ENCODE data around the gene WWOX. TPM values are rescaled to one million over a fixed set of nuclear protein-coding genes. Genes with fewer than 3 reads are reported as not detected.

Gene WWOX
- total and polyA plus RNA-seq, 2 donors (not counting 3 experiments of a cell fraction or from before 2014, with no cell fraction given), result 6.2 to 12.5 TPM

- FAIRE-seq, result no peak
- Histone ChIP-seq H3K27me3 (ENCODE audit: control insufficient read depth in 2 of 2, insufficient read depth in 2 of 2, low read length in 2 of 2) (no peaks in the 10 kb centered on the region), H2AFZ (ENCODE audit: low read depth, low read length) (no peak overlapping the region), H3K79me2 (ENCODE audit: control insufficient read depth, insufficient read depth, low read length) (no peaks in the 10 kb centered on the region), H4K20me1 (replicated peaks; ENCODE audit: control insufficient read depth, extremely low read depth, insufficient read depth, low read length) (no peaks in the 10 kb centered on the region), H3K9me3 (replicated peaks; ENCODE audit: control insufficient read depth, insufficient read depth, low read length) (no peaks in the 10 kb centered on the region), H3K27ac (ENCODE audit: insufficient read depth, low read depth, low read length) (no peak overlapping the region), H3K4me2 (ENCODE audit: insufficient read depth, low read length) (no peak overlapping the region), H3K4me1 (ENCODE audit: control insufficient read depth, extremely low read depth, insufficient read depth, low read length) (no peaks in the 10 kb centered on the region), H3K36me3 (ENCODE audit: control insufficient read depth in 2 of 2, extremely low read depth in 1 of 2, insufficient read depth in 2 of 2, low read length in 2 of 2) (no peaks in the 10 kb centered on the region), H3K9ac (replicated peaks; ENCODE audit: extremely low read depth, insufficient read depth, low read length) (no peak overlapping the region), H3K4me3 (replicated peaks in 1 of 3; ENCODE audit: insufficient read depth in 1 of 3, low read depth in 1 of 3, low read length in 3 of 3) (no peak overlapping the region), H3K9me1 (replicated peaks; ENCODE audit: control insufficient read depth, extremely low read depth, insufficient read depth, low read length) (no peaks in the 10 kb centered on the region)
- TF ChIP-seq GATA2 (IDR thresholded peaks at IDR 0.05; ENCODE audit: insufficient read depth, insufficient read length, low read depth, low read length), result no peak
- no peak for TF ChIP-seq MAX (IDR thresholded peaks at IDR 0.05; ENCODE audit: insufficient read depth, insufficient read length)
- TF ChIP-seq POLR2A (IDR thresholded peaks at IDR 0.05; ENCODE audit: low read depth, low read length), result no peak
- TF ChIP-seq CTCF (IDR thresholded peaks at IDR 0.05; ENCODE audit: extremely low read depth in 1 of 2, insufficient read depth in 1 of 2, low read depth in 1 of 2, low read length in 2 of 2), result no peak
- TF ChIP-seq EZH2 (IDR thresholded peaks at IDR 0.05; ENCODE audit: borderline replicate concordance, low read depth, low read length, severe bottlenecking), result no peak
- TF ChIP-seq FOS (IDR thresholded peaks at IDR 0.05; ENCODE audit: borderline replicate concordance, insufficient read depth, low read length), result no peak
- TF ChIP-seq POLR2AphosphoS5 (IDR thresholded peaks at IDR 0.05; ENCODE audit: insufficient read depth, low read depth, low read length), result no peak
- no peak for TF ChIP-seq MYC (IDR thresholded peaks at IDR 0.05; ENCODE audit: low read depth, low read length)
- no peak for TF ChIP-seq JUN (IDR thresholded peaks at IDR 0.05; ENCODE audit: borderline replicate concordance, insufficient read depth, insufficient read length, low read depth)
- intact Hi-C loops (cut with micrococcal nuclease) (no loop called here), dilution Hi-C loops (cut with MboI; ENCODE audit: extremely low pct_ligation_motif_present, low sequenced_read_pairs) (no loop called here)
- BruUV-seq (replicated peaks), result no TSS peak
- CTCF ChIA-PET, result no interaction called here
- POLR2A ChIA-PET, result no interaction called here
- no peak for DNase-seq (ENCODE audit: low read depth, low spot score)
Measured at GRCh38 chr16:78894886-78895285, 795.4 kb downstream of the WWOX start.
